ENCODE data around the gene SSR1. TPM values are rescaled to one million over a fixed set of nuclear protein-coding genes. Genes with fewer than 3 reads are reported as not detected.

Gene SSR1
- total RNA-seq, 4 donors from 2014 or later = 12.7 to 68.9 (median 50.3) TPM

- peak in 1 of 3 donors; percentile 18 for TF ChIP-seq POLR2AphosphoS5 (IDR thresholded peaks at IDR 0.05)
- no peak for TF ChIP-seq POLR2A (IDR thresholded peaks at IDR 0.05)
- intact Hi-C loops (cut with DNase I; ENCODE audit: low total_unique reads) (loop anchor here (2.0 to 5.0 kb wide), 2 partner anchors 135 to 567 kb away; partner anchors contain the start of gene RREB1), in situ Hi-C loops (cut with MboI; ENCODE audit: low pct_ligation_motif_present in 1 of 4, low pct_unique_long_range_greater_than_20kb in 1 of 4, low sequenced_read_pairs in 3 of 4) (loop anchor here (10.0 to 25.0 kb wide), 5 partner anchors 130 to 567 kb away; partner anchors contain the start of gene RREB1 (in 1 of the 4))
- Histone ChIP-seq H3K36me3 (peaks cover 0 to 14% (median 4%) of the 10 kb centered on the region in 4 donors), H3K27ac (peak overlapping the region; percentile 73 to 76 (median 75)), H3K27me3 (no peaks in the 10 kb centered on the region), H3K4me3 (no peak overlapping the region), H3K9me3 (no peaks in the 10 kb centered on the region), H3K4me1 (peaks cover 8 to 42% (median 28%) of the 10 kb centered on the region in 4 donors)
- 40 to 46% methylated on average over 2 to 13 of the region's 13 CpGs for WGBS, 2 donors (ENCODE audit: low coverage in 1 of 2)
- peak; percentile 57 for DNase-seq
Observed at GRCh38 chr6:7241709-7242645, 71.0 kb downstream of the SSR1 start.

GRCh38 chr6:7241160-7241559, 71.8 kb downstream of the SSR1 start:
- Histone ChIP-seq H3K4me3 (no peak overlapping the region), H3K4me1 (peaks cover 11 to 47% (median 32%) of the 10 kb centered on the region in 4 donors), H3K36me3 (peaks cover 0 to 5% (median 0%) of the 10 kb centered on the region in 4 donors), H3K27ac (peak overlapping the region; percentile 73 to 76 (median 75)), H3K9me3 (no peaks in the 10 kb centered on the region), H3K27me3 (no peaks in the 10 kb centered on the region)
- 83% methylated on average over 10 of the region's 10 CpGs; no CpG with 5 or more reads in 1 of the 2 donors for WGBS, 2 donors (ENCODE audit: low coverage in 1 of 2)
- intact Hi-C loops (cut with DNase I; ENCODE audit: low total_unique reads) = loop anchor here (2.0 to 5.0 kb wide), 2 partner anchors 134 to 566 kb away; partner anchors contain the start of gene RREB1
- DNase-seq = no peak
- in situ Hi-C loops (cut with MboI; ENCODE audit: low pct_ligation_motif_present in 1 of 4, low pct_unique_long_range_greater_than_20kb in 1 of 4, low sequenced_read_pairs in 3 of 4) = loop anchor here (10.0 to 25.0 kb wide), 5 partner anchors 129 to 566 kb away; partner anchors contain the start of gene RREB1 (in 1 of the 4)
- no peak for TF ChIP-seq POLR2AphosphoS5 (IDR thresholded peaks at IDR 0.05)
- no peak for TF ChIP-seq EP300 (IDR thresholded peaks at IDR 0.05; ENCODE audit: low read depth)
- TF ChIP-seq POLR2A (IDR thresholded peaks at IDR 0.05) = no peak
- no peak for TF ChIP-seq CTCF (IDR thresholded peaks at IDR 0.05)

- peaks cover 19 to 56% (median 40%) of the 10 kb centered on the region in 4 donors for H3K4me1 ChIP-seq
- in situ Hi-C loops (cut with MboI; ENCODE audit: low pct_ligation_motif_present in 1 of 4, low pct_unique_long_range_greater_than_20kb in 1 of 4, low sequenced_read_pairs in 3 of 4) = loop anchor here (10.0 to 25.0 kb wide), 5 partner anchors 128 to 566 kb away; partner anchors contain the start of gene RREB1 (in 1 of the 4)
Observed at GRCh38 chr6:7240351-7240750, 72.6 kb downstream of the SSR1 start.

GRCh38 chr6:7239590-7239948, 73.4 kb downstream of the SSR1 start:
- WGBS, 2 donors (ENCODE audit: low coverage in 1 of 2) = 75% methylated on average over 5 of the region's 5 CpGs; no CpG with 5 or more reads in 1 of the 2 donors
- H3K27me3 ChIP-seq = no peaks in the 10 kb centered on the region
- no peak for DNase-seq
- H3K9me3 ChIP-seq = no peaks in the 10 kb centered on the region
- no peaks in the 10 kb centered on the region for H3K36me3 ChIP-seq
- H3K4me1 ChIP-seq = peaks cover 19 to 59% (median 45%) of the 10 kb centered on the region in 4 donors
- peak overlapping the region in 2 of 4 donors; percentile 42 to 55 for H3K27ac ChIP-seq
- intact Hi-C loops (cut with DNase I; ENCODE audit: low total_unique reads) (no loop called here), in situ Hi-C loops (cut with MboI; ENCODE audit: low pct_ligation_motif_present in 1 of 4, low pct_unique_long_range_greater_than_20kb in 1 of 4, low sequenced_read_pairs in 3 of 4) (loop anchor here in 3 of 4 donors (25.0 kb wide), 4 partner anchors 127 to 552 kb away; partner anchors contain the start of gene RREB1 (in 1 of the 3))
- TF ChIP-seq EP300 (IDR thresholded peaks at IDR 0.05; ENCODE audit: low read depth) (no peak), CTCF (IDR thresholded peaks at IDR 0.05) (no peak), POLR2A (IDR thresholded peaks at IDR 0.05) (no peak), POLR2AphosphoS5 (IDR thresholded peaks at IDR 0.05) (no peak)
- H3K4me3 ChIP-seq = no peak overlapping the region

More at GRCh38 chr6:7240351-7240750, 72.6 kb downstream of the SSR1 start:
- H3K4me3 ChIP-seq = no peak overlapping the region
- H3K36me3 ChIP-seq = no peaks in the 10 kb centered on the region
- WGBS, 2 donors (ENCODE audit: low coverage in 1 of 2) = 93% methylated on average over 6 to 9 of the region's 9 CpGs
- peak overlapping the region in 2 of 4 donors; percentile 75 to 76 for H3K27ac ChIP-seq
- H3K27me3 ChIP-seq = no peaks in the 10 kb centered on the region
- TF ChIP-seq EP300 (IDR thresholded peaks at IDR 0.05; ENCODE audit: low read depth) = no peak
- TF ChIP-seq CTCF (IDR thresholded peaks at IDR 0.05) = no peak
- no peak for TF ChIP-seq POLR2AphosphoS5 (IDR thresholded peaks at IDR 0.05)
- TF ChIP-seq POLR2A (IDR thresholded peaks at IDR 0.05) = no peak
- intact Hi-C loops (cut with DNase I; ENCODE audit: low total_unique reads) = loop anchor here (2.0 to 5.0 kb wide), 2 partner anchors 133 to 566 kb away; partner anchors contain the start of gene RREB1
- DNase-seq = no peak
- no peaks in the 10 kb centered on the region for H3K9me3 ChIP-seq

Measured in transverse colon (tissue), 4 donors.